Measurements from ENCODE around the gene HTRA2. TPM values are rescaled to one million over a fixed set of nuclear protein-coding genes. Genes with fewer than 3 reads are reported as not detected.

HTRA2 gene
- total RNA-seq, 1 donor from 2014 or later = 31.4 TPM

DNA sequence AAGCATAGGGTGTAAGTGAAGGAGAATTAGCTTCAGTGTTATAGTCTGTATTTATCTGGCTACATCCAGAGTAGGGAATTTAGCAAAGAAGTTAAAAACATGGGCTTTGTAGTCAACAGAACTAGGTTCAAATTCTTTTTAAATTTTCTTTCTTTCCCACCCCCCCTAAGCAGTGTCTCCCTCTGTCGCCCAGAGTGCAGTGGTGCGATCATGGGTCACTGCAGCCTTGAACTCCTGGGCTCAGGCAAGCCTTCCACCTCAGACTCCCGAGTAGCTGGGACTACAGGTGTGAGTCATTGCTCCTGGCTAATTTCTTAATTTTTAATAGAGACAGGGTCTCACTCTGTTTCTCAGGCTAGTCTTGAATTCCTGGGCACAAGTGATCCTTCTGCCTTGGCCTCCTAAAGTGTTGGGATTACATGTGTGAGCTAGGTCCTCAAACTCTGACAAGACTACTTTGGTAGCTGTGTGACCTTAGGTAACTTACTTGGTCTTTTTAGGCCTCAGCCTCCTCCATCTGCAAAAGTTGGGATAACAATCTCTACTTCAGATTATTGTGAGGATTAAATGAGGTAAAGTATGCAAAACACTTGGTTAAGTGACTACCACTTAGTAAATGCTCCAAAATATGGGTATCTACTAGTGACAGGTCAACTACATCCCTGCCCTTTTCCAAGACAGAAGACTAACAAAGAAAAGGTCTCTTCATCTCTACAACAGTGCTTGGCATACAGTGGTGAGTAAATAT lies 42.6 kb downstream of the HTRA2 start:
- Histone ChIP-seq H3K9me3 (no peaks in the 10 kb centered on the region), H3K27ac (no peak overlapping the region), H3K27me3 (no peaks in the 10 kb centered on the region), H3K4me3 (no peak overlapping the region), H3K36me3 (no peaks in the 10 kb centered on the region), H3K4me1 (peaks cover 15% of the 10 kb centered on the region)
- TF ChIP-seq, protein P1, sequence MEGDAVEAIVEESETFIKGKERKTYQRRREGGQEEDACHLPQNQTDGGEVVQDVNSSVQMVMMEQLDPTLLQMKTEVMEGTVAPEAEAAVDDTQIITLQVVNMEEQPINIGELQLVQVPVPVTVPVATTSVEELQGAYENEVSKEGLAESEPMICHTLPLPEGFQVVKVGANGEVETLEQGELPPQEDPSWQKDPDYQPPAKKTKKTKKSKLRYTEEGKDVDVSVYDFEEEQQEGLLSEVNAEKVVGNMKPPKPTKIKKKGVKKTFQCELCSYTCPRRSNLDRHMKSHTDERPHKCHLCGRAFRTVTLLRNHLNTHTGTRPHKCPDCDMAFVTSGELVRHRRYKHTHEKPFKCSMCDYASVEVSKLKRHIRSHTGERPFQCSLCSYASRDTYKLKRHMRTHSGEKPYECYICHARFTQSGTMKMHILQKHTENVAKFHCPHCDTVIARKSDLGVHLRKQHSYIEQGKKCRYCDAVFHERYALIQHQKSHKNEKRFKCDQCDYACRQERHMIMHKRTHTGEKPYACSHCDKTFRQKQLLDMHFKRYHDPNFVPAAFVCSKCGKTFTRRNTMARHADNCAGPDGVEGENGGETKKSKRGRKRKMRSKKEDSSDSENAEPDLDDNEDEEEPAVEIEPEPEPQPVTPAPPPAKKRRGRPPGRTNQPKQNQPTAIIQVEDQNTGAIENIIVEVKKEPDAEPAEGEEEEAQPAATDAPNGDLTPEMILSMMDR (IDR thresholded peaks at IDR 0.05) = no peak
- DNase-seq (no peak), ATAC-seq (no peak)
- intact Hi-C loops (cut with DNase I) = no loop called here

DNA sequence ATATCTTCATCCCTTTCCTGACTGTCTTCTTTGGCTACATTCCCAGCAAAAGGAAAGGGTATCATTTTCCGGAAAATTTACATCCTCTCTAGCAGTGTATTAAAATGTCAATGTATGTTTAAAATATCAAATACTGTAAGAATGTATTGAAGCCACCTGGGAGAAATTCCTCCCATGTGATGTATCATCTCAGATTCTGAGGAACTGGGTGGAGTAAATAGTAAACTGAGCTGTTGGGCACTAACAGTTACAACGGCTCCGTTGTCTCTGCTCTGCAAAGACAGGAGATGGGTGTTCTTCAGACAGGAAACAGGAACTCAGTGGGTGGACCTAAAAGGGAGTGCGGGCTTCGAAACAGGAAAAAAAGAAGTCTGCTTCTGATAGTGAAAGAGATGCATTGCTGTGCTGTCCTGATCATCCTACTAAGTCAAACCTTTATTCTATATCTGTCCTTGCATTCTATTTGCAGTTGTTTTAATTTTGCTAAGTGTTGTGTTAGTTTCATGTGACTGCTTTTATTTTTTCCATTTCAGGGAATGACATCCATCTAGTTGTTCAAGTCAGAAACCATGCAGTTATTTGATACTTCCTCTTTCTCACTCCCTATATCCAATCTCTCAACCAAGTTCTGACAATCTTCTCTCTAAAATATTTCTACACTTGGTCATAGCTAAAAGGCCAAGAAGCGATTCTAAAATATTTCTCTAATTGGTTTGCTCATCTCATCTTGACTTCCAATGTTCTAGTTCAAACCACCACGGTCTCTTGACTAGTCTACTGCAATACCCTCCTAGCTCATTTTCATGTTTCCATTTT lies 44.2 kb downstream of the HTRA2 start:
- DNase-seq (no peak), ATAC-seq (peak; percentile 72)
- Histone ChIP-seq H3K4me3 (no peak overlapping the region), H3K27ac (peak overlapping the region; percentile 20), H3K4me1 (peaks cover 22% of the 10 kb centered on the region), H3K27me3 (no peaks in the 10 kb centered on the region), H3K36me3 (no peaks in the 10 kb centered on the region), H3K9me3 (no peaks in the 10 kb centered on the region)
- TF ChIP-seq, protein P1 (IDR thresholded peaks at IDR 0.05) = no peak
- intact Hi-C loops (cut with DNase I) = no loop called here

DNA sequence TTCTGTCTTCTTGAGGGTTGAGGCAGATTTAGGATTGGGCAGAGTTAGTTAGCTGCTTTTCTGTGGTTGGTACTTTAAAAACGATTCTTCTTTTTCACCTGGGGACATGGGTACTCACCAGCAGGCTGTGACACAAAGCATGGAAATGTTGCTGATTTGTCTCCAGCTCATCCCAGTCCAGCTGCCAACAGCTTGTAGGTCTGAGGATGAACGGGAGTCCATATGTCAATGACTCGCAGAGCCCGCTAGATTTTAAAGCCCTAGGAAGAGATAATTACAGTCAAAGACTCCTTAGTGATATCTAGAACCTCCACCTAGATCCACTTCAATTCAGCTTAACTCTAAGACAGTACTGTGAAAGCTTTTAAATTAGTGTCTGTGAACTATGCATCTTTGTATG lies 45.6 kb downstream of the HTRA2 start:
- ATAC-seq (no peak), DNase-seq (no peak)
- no peak overlapping the region for H3K4me3 ChIP-seq
- no peaks in the 10 kb centered on the region for H3K27me3 ChIP-seq
- TF ChIP-seq, protein P1 (IDR thresholded peaks at IDR 0.05) = no peak
- H3K36me3 ChIP-seq = no peaks in the 10 kb centered on the region
- intact Hi-C loops (cut with DNase I) = no loop called here
- H3K27ac ChIP-seq = peak overlapping the region; percentile 20
- H3K4me1 ChIP-seq = peaks cover 22% of the 10 kb centered on the region
- no peaks in the 10 kb centered on the region for H3K9me3 ChIP-seq

DNA sequence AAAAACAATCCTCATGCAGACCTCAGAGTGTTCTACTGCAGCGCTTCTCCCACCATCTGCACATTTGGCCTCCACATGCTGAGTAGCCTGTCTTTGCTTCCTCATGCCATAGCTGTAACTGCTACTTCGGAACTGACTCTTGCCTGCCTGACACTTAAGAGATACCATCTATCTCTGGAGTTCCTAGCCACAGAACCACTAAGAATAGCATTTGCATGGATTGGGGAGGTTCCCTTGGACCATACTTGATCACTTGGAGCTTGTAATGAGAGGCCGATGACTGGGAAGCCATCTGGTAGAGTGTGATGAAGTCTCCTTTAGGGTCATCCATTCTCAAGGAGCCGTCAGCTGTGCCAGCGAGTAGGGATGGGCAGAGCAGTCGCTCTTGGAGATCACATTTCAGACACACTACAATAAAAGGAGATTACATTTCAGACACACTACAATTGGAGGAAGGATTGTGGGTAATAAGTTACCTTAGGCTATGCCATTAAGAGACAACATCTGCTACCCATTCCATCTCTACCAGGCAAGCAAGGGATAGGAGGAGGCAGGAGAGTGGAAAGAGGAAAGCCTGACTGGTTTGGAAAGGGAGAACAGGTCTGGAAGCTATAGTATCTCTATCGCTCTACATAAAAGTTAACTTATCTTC lies 46.6 kb downstream of the HTRA2 start:
- no peak for ATAC-seq

DNA sequence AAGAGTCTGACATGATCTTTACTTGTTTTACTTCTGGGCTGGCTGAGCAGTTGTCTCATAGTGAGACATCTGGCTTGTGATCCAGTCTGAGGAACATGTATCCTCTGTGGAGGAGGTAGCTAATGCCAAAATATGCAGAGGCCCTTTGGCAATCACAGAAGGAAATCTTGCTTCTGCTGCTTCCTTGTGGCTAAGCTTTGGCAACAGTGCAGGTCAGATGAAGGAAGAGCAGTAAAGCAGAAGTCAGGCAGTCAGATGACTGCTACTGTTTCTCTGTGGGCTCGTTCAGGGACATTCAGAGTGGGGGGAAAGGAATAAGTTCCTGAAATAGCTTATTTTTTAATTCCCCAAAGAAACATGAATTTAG lies 47.1 kb downstream of the HTRA2 start:
- DNase-seq (no peak), ATAC-seq (peak; percentile 86)
- no peaks in the 10 kb centered on the region for H3K9me3 ChIP-seq
- H3K36me3 ChIP-seq = no peaks in the 10 kb centered on the region
- H3K27ac ChIP-seq = peak overlapping the region; percentile 67
- intact Hi-C loops (cut with DNase I) = no loop called here
- H3K4me3 ChIP-seq = no peak overlapping the region
- TF ChIP-seq, protein P1 (IDR thresholded peaks at IDR 0.05) = no peak
- H3K27me3 ChIP-seq = no peaks in the 10 kb centered on the region
- peaks cover 22% of the 10 kb centered on the region for H3K4me1 ChIP-seq

More for the DNA sequence above, 46.6 kb downstream of the HTRA2 start:
- TF ChIP-seq, protein P1 (IDR thresholded peaks at IDR 0.05) = no peak
- Histone ChIP-seq H3K36me3 (no peaks in the 10 kb centered on the region), H3K4me1 (peaks cover 22% of the 10 kb centered on the region), H3K9me3 (no peaks in the 10 kb centered on the region), H3K27ac (peak overlapping the region; percentile 45), H3K4me3 (no peak overlapping the region), H3K27me3 (no peaks in the 10 kb centered on the region)
- intact Hi-C loops (cut with DNase I) = no loop called here
- DNase-seq = no peak
